ENCODE measurements around the gene CLEC4C. TPM values are rescaled to one million over a fixed set of nuclear protein-coding genes. Genes with fewer than 3 reads are reported as not detected.

The CLEC4C gene
- total and polyA plus RNA-seq, 10 donors, result 0.26 to 4.3 (median 1.3) TPM; not detected in 4

DNA sequence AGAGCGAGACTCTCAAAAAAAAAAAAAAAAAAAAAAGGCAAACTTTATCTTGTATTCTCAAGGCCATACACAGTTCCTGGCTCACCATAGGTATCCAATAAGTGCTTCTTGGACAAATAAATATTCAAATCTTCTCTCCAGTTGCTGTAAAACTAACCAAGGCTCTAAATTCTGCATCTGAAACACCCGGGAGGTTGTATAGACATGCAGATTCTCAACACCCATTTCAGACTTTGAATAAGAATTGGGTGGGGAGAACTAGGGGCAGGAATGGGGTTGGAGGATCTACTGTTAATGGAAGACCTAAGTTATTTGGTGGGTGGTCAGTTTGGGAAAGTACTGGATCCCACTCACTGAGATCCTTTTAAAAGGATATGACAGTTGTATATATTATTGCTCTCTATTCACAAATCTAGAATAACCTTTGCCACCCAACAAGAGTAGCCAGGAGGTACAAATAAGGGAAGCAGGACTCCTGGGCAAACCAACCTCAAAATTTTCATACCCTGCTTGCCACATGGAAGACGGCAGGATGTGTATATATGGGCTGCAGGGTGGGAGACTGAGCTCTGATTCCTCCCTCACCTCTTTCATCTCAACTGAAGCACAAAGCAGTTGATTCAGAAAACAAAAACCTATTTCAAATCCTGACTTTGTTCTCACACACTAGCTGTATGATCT, 52.5 kb downstream of the CLEC4C start:
- peaks cover 0 to 29% (median 21%) of the 10 kb centered on the region in 6 donors for H3K4me1 ChIP-seq
- H3K27me3 ChIP-seq (replicated peaks in 1 of 7), result peaks cover 0 to 6% (median 0%) of the 10 kb centered on the region in 7 donors
- intact Hi-C loops (cut with DNase I; ENCODE audit: low total_unique reads), result no loop called here
- no peak for DNase-seq
- WGBS, 5 donors, result 57 to 68% (median 58%) methylated on average over 3 of the region's 3 CpGs
- TF ChIP-seq, protein P1, sequence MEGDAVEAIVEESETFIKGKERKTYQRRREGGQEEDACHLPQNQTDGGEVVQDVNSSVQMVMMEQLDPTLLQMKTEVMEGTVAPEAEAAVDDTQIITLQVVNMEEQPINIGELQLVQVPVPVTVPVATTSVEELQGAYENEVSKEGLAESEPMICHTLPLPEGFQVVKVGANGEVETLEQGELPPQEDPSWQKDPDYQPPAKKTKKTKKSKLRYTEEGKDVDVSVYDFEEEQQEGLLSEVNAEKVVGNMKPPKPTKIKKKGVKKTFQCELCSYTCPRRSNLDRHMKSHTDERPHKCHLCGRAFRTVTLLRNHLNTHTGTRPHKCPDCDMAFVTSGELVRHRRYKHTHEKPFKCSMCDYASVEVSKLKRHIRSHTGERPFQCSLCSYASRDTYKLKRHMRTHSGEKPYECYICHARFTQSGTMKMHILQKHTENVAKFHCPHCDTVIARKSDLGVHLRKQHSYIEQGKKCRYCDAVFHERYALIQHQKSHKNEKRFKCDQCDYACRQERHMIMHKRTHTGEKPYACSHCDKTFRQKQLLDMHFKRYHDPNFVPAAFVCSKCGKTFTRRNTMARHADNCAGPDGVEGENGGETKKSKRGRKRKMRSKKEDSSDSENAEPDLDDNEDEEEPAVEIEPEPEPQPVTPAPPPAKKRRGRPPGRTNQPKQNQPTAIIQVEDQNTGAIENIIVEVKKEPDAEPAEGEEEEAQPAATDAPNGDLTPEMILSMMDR (IDR thresholded peaks at IDR 0.05 in 8 of 11, conservative IDR thresholded peaks at IDR 0.05 in 3 of 11), result no peak
- TF ChIP-seq POLR2A (IDR thresholded peaks at IDR 0.05) (no peak), POLR2AphosphoS5 (IDR thresholded peaks at IDR 0.05) (no peak)
- H3K27ac ChIP-seq, result peak overlapping the region in 5 of 8 donors; percentile 17 to 73 (median 57)
- no peaks in the 10 kb centered on the region for H3K36me3 ChIP-seq
- no peaks in the 10 kb centered on the region for H3K9me3 ChIP-seq
- no peak overlapping the region for H3K4me3 ChIP-seq

DNA sequence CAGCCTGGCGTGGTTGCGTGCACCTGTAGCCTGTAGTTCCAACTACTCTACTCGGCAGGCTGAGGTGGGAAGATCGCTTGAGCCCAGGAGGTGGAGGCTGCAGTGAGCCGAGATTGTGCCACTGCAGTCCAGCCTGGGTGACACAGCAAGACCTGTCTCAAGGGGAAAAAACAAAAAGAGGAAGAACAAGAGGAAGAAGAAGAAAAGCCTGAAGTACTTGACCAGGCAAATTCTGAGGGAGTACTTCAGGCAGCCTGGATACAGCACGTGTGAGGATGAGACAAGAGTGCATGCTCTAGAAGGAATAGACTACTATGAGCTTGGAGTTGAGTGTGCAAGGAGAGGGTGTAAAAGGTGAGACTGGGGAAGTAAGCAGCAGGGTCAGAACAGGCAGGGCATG, 53.4 kb downstream of the CLEC4C start:
- Histone ChIP-seq H3K9me3 (no peaks in the 10 kb centered on the region), H3K27ac (no peak overlapping the region), H3K36me3 (no peaks in the 10 kb centered on the region), H3K27me3 (replicated peaks in 1 of 7) (peaks cover 0 to 3% (median 0%) of the 10 kb centered on the region in 7 donors), H3K4me3 (no peak overlapping the region), H3K4me1 (peaks cover 0 to 29% (median 21%) of the 10 kb centered on the region in 6 donors)
- no peak for DNase-seq
- 26 to 53% (median 43%) methylated on average over 6 of the region's 6 CpGs for WGBS, 5 donors
- TF ChIP-seq POLR2A (IDR thresholded peaks at IDR 0.05) (no peak), POLR2AphosphoS5 (IDR thresholded peaks at IDR 0.05) (no peak)
- TF ChIP-seq, protein P1 (IDR thresholded peaks at IDR 0.05 in 8 of 11, conservative IDR thresholded peaks at IDR 0.05 in 3 of 11), result no peak
- intact Hi-C loops (cut with DNase I; ENCODE audit: low total_unique reads), result no loop called here

DNA sequence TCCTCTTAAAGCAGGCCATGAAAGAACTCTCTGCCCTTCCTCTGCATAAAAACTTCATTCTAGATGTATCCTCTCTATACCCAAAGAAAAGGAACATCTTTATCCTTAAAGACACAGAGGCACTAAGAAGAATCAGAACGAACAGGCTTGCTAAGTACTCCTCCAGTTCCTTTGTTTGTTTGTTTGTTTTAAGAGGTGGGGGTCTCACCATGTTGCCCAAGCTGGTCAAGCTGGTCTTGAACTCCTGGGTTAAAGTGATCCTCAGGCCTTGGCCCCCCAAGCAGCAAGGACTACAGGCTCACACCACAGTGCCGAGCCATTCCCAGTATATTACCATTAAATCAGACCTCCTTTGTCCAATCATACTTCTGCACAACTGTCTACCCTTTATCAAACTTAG, 65.6 kb downstream of the CLEC4C start:
- Histone ChIP-seq H3K27ac (no peak overlapping the region), H3K9me3 (no peaks in the 10 kb centered on the region), H3K27me3 (replicated peaks in 1 of 7) (peaks cover 0 to 3% (median 0%) of the 10 kb centered on the region in 7 donors), H3K4me3 (no peak overlapping the region), H3K36me3 (no peaks in the 10 kb centered on the region), H3K4me1 (peaks cover 0 to 20% (median 13%) of the 10 kb centered on the region in 6 donors)
- TF ChIP-seq, protein P1 (IDR thresholded peaks at IDR 0.05 in 8 of 11, conservative IDR thresholded peaks at IDR 0.05 in 3 of 11), result no peak
- no peak for DNase-seq
- intact Hi-C loops (cut with DNase I; ENCODE audit: low total_unique reads), result no loop called here
- 56 to 77% (median 76%) methylated on average over 2 of the region's 2 CpGs for WGBS, 5 donors

Small RNAs within 50 kb of the gene (small RNA-seq; reads per million reads assigned to genes)
- 0 reads per million in 4 donors for gene RF00019

Other genes starting within 250 kb of the CLEC4C start
- gene CD163, start 243.6 kb downstream of the CLEC4C start, total RNA-seq, result 1,000 to 10,000 TPM in 1 of 7 donors, 100 to 1,000 TPM in 6; 176 to 1,037 (median 534) TPM
- 10 to 100 TPM; 55.4 to 75.6 (median 73.3) TPM for gene CD163, start 243.6 kb downstream of the CLEC4C start, polyA plus RNA-seq
- gene APOBEC1, start 81.5 kb downstream of the CLEC4C start, total RNA-seq, result not detected
- gene APOBEC1, start 81.5 kb downstream of the CLEC4C start, polyA plus RNA-seq, result not detected
- 1 to 10 TPM in 3 of 7 donors, under 1 TPM in 3, not detected in 1; 0.57 to 1.7 (median 0.97) TPM for gene GDF3, start 51.6 kb downstream of the CLEC4C start, total RNA-seq
- gene GDF3, start 51.6 kb downstream of the CLEC4C start, polyA plus RNA-seq, result under 1 TPM; 0.10 to 0.42 (median 0.22) TPM
- gene DPPA3, start 35.9 kb downstream of the CLEC4C start, total RNA-seq, result not detected
- not detected for gene DPPA3, start 35.9 kb downstream of the CLEC4C start, polyA plus RNA-seq
- not detected for gene NANOGNB, start 17.8 kb upstream of the CLEC4C start, total RNA-seq
- gene NANOGNB, start 17.8 kb upstream of the CLEC4C start, polyA plus RNA-seq, result not detected
- gene NANOG, start 42.0 kb upstream of the CLEC4C start, total RNA-seq, result under 1 TPM in 4 of 7 donors, not detected in 3; 0.09 to 0.66 (median 0.44) TPM
- gene NANOG, start 42.0 kb upstream of the CLEC4C start, polyA plus RNA-seq, result under 1 TPM in 1 of 3 donors, not detected in 2; 0.02 TPM
- gene SLC2A14, start 125.5 kb upstream of the CLEC4C start, total RNA-seq, result 1 to 10 TPM in 3 of 7 donors, under 1 TPM in 2, not detected in 2; 0.37 to 7.4 (median 2.9) TPM
- not detected for gene SLC2A14, start 125.5 kb upstream of the CLEC4C start, polyA plus RNA-seq
- 100 to 1,000 TPM in 6 of 7 donors, 10 to 100 TPM in 1; 74.6 to 869 (median 213) TPM for gene SLC2A3, start 188.8 kb upstream of the CLEC4C start, total RNA-seq
- 10 to 100 TPM; 10.7 to 16.5 (median 14.6) TPM for gene SLC2A3, start 188.8 kb upstream of the CLEC4C start, polyA plus RNA-seq